ENCODE data around the gene MSRB2.

Gene MSRB2

DNA sequence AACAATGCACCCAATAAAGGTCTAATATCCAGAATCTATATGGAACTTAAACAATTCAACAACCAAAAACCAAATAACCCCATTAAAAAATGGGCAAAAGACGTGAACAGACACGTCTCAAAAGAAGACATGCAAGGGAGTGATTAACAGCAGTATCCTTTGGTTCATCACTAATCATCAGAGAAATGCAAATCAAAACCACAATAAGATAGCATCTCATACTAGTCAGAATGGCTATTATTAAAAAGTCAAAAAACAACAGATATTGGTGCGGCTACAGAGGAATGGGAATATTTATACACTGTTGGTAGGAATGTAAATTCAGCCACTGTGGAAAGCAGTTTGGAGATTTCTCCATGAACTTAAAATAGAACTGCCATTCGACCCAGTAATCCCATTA is 46.6 kb downstream of the MSRB2 start:
- TF ChIP-seq, protein P1, sequence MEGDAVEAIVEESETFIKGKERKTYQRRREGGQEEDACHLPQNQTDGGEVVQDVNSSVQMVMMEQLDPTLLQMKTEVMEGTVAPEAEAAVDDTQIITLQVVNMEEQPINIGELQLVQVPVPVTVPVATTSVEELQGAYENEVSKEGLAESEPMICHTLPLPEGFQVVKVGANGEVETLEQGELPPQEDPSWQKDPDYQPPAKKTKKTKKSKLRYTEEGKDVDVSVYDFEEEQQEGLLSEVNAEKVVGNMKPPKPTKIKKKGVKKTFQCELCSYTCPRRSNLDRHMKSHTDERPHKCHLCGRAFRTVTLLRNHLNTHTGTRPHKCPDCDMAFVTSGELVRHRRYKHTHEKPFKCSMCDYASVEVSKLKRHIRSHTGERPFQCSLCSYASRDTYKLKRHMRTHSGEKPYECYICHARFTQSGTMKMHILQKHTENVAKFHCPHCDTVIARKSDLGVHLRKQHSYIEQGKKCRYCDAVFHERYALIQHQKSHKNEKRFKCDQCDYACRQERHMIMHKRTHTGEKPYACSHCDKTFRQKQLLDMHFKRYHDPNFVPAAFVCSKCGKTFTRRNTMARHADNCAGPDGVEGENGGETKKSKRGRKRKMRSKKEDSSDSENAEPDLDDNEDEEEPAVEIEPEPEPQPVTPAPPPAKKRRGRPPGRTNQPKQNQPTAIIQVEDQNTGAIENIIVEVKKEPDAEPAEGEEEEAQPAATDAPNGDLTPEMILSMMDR (IDR thresholded peaks at IDR 0.05; ENCODE audit: low read depth, low read length, missing control alignments): no peak
- no peak overlapping the region for H3K4me3 ChIP-seq (replicated peaks; ENCODE audit: low read depth, low read length)

DNA sequence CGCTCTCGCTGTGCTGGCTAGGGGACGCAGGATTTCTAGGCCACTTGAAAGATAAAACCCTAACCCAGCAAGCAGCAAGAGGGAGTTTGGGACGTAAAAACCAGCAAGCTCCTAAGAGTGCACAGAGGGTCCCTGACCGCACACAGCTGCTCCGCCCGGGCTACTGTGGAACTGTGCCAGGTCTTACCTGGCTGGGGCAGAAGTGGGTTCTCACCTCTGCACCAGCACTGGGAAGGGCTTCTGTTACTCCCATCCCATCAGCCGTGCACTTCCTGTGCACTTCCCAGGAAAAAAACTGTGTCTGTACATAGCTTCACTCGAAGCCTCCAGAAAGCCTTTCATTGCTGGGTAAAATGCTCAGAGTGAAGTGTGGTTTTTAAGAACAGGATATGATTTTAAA is 50.9 kb downstream of the MSRB2 start:
- no peak for DNase-seq (ENCODE audit: extremely low read depth, low read depth)
- TF ChIP-seq, protein P1 (IDR thresholded peaks at IDR 0.05; ENCODE audit: low read depth, low read length, missing control alignments): no peak

More for the DNA sequence above, 46.6 kb downstream of the MSRB2 start:
- no peak for DNase-seq (ENCODE audit: extremely low read depth, low read depth)

DNA sequence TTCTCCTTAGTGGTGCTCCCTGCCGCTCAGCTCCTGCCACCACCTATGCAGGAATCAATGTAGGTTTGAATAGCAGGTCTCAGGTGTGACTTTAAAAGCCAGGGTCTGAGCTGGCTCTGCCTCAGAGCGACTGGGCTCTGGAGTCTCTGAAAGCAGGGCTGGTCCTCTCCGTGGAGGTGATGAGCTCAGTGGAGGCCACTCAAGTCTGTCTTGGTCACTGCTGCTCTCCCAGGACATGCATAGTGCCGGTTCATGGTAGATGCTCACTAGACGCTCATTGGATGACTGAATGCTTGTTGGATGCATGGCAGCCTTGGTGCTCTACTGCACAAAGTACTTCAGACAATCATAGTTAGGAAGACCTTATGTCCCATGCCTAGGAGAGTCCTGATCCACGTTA is 51.7 kb downstream of the MSRB2 start:
- no peak overlapping the region for H3K4me3 ChIP-seq (replicated peaks; ENCODE audit: low read depth, low read length)
- DNase-seq (ENCODE audit: extremely low read depth, low read depth): no peak
- TF ChIP-seq, protein P1 (IDR thresholded peaks at IDR 0.05; ENCODE audit: low read depth, low read length, missing control alignments): no peak

More for the DNA sequence above, 50.9 kb downstream of the MSRB2 start:
- H3K4me3 ChIP-seq (replicated peaks; ENCODE audit: low read depth, low read length): no peak overlapping the region

DNA sequence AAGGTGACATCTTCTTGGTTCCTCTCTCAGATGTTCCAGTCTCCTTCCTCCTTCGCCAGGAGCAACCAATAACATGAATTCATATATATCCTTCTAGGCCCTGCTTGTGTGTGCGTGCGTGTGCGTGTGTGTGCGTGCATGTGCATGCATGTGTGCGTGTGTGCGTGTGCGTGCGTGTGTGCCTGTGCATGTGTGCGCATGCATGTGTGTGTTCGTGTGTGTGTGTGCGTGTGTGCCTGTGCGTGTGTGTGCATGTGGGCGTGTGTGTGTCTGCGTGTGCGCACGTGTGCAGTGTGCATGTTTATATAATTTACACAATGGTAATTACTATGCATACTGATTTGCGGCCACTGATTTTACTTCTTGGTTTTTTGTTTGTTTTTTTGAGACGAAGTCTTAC is 52.8 kb downstream of the MSRB2 start:
- TF ChIP-seq, protein P1 (IDR thresholded peaks at IDR 0.05; ENCODE audit: low read depth, low read length, missing control alignments): no peak
- no peak overlapping the region for H3K4me3 ChIP-seq (replicated peaks; ENCODE audit: low read depth, low read length)
- DNase-seq (ENCODE audit: extremely low read depth, low read depth): no peak

DNA sequence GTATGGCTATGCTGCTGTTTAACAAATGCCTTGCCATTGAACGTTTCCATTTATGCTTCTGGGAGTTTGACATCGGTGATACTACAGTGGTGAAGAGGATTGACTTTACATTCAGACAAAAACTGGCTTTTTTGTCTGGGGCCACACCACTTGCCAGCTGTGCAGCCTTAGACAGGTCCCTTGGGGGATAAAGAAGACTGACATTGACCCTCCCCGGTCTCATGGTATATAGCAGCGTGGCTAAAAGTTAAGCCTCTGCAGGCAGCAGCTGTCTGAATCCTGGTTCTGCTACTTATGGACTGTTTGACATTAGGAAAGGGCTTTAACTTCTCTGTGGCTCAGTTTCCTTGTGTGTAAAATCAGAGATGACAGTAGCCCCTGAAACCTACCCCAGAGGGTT is 54.7 kb downstream of the MSRB2 start:
- no peak overlapping the region for H3K4me3 ChIP-seq (replicated peaks; ENCODE audit: low read depth, low read length)
- no peak for DNase-seq (ENCODE audit: extremely low read depth, low read depth)
- TF ChIP-seq, protein P1 (IDR thresholded peaks at IDR 0.05; ENCODE audit: low read depth, low read length, missing control alignments): no peak

DNA sequence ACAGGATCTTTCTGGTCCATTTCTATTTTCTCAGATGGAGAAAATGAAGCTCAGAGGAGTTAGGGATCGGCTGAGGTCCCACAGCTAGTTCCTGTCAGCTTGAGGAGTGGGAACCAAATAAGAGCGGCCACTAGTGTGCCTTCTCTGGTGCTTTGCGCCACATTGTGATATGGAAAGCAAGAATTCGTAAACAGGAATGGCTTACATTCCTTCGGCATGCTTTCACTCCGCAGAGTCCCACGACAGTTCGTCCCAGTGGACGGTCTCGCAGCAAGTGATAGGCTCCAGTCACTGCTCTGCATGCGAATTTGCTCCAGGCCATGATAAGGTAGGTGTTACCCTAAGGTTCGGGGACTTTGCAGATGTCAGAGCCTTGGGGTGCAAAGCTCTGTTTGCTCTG is 55.2 kb downstream of the MSRB2 start:
- H3K4me3 ChIP-seq (replicated peaks; ENCODE audit: low read depth, low read length): no peak overlapping the region
- no peak for DNase-seq (ENCODE audit: extremely low read depth, low read depth)
- TF ChIP-seq, protein P1 (IDR thresholded peaks at IDR 0.05; ENCODE audit: low read depth, low read length, missing control alignments): no peak

DNA sequence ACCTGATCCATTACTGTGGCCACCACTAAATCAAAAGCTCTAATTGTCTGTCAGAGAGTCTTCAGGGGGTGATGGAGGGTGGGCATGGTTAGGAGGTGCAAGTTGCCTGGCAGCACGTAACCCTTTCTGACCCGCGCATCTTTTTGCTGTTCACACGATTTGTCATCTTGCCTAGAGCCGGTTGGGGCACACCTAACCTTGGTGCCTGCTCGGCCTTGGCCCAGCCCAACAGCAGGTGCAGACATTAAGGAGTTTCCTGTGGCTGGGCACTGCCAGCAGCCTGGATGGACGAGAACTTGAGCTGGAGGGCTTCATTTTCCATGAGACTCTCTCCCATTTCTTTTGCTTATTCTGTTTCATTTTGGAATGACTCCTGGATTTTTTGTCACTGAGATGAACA is 55.7 kb downstream of the MSRB2 start:
- H3K4me3 ChIP-seq (replicated peaks; ENCODE audit: low read depth, low read length): no peak overlapping the region
- DNase-seq (ENCODE audit: extremely low read depth, low read depth): no peak
- TF ChIP-seq, protein P1 (IDR thresholded peaks at IDR 0.05; ENCODE audit: low read depth, low read length, missing control alignments): no peak

Data from HFF-Myc (cell line).